HFF-Myc (cell line): Measurements from ENCODE around the gene LGR6.

Source experiments
- DNase-seq: peaks from one replicate; pipeline ENCODE4 v3.0.0-alpha.2; 2011; ENCODE audit warnings: low read depth; ENCODE audit errors: extremely low read depth
- H3K4me3 ChIP-seq: replicated peaks from 2 replicates; pipeline ENCODE4 v1.5.1; 2011; ENCODE audit warnings: low read depth, mild to moderate bottlenecking, control low read depth, low read length
- CTCF ChIP-seq: IDR thresholded peaks from 2 replicates; pipeline ENCODE4 v1.5.1; 2012; ENCODE audit warnings: mild to moderate bottlenecking, low read depth, low read length, control low read depth; ENCODE audit errors: missing control alignments

The LGR6 gene

GRCh38 chr1:202276081-202276715 is 82.6 kb downstream of the LGR6 start:
- TF ChIP-seq CTCF, result no peak
- H3K4me3 ChIP-seq, result no peak overlapping the region
- DNase-seq, result no peak

- DNase-seq, result no peak
- TF ChIP-seq CTCF, result no peak
Measured at GRCh38 chr1:202276920-202277319, 83.3 kb downstream of the LGR6 start.

GRCh38 chr1:202278751-202279150 is 85.2 kb downstream of the LGR6 start:
- no peak for DNase-seq
- TF ChIP-seq CTCF, result no peak
- H3K4me3 ChIP-seq, result no peak overlapping the region

More at GRCh38 chr1:202276920-202277319, 83.3 kb downstream of the LGR6 start:
- no peak overlapping the region for H3K4me3 ChIP-seq

- DNase-seq, result no peak
- TF ChIP-seq CTCF, result no peak
- H3K4me3 ChIP-seq, result no peak overlapping the region
Measured at GRCh38 chr1:202279806-202280205, 86.2 kb downstream of the LGR6 start.

GRCh38 chr1:202280595-202280994 is 87.0 kb downstream of the LGR6 start:
- no peak for DNase-seq
- H3K4me3 ChIP-seq, result no peak overlapping the region
- TF ChIP-seq CTCF, result no peak

- no peak for DNase-seq
- TF ChIP-seq CTCF, result no peak
- no peak overlapping the region for H3K4me3 ChIP-seq
Measured at GRCh38 chr1:202281316-202282024, 87.9 kb downstream of the LGR6 start.
